Smooth muscle cell (in vitro differentiated cells): Measurements from ENCODE around the gene ACVRL1. TPM values are rescaled to one million over a fixed set of nuclear protein-coding genes. Genes with fewer than 3 reads are reported as not detected.

Experiments
- DNase-seq: peaks from one replicate; lab custom pipeline; 2025; ENCODE audit not compliant: unreplicated experiment; lab: John Stamatoyannopoulos, UW
- H2AFZ ChIP-seq: fragments of 200-600 bp; sonication (generic); 2 replicates; pipeline ENCODE4 v1.6.0; 2016; ENCODE audit warnings: antibody characterized with exemption, low read depth, mild to moderate bottlenecking
- H3F3A ChIP-seq: fragments of 200-600 bp; sonication (generic); 2 replicates; pipeline ENCODE4 v1.6.0; 2017; ENCODE audit warnings: antibody characterized with exemption, low read depth
- H3K27ac ChIP-seq: fragments of 200-600 bp; sonication (generic); 2 replicates; pipeline ENCODE4 v1.5.1; 2016; ENCODE audit warnings: low read depth, mild to moderate bottlenecking
- H3K27me3 ChIP-seq: fragments of 200-600 bp; sonication (generic); 2 replicates; pipeline ENCODE4 v1.6.1; 2016; ENCODE audit warnings: low read depth, mild to moderate bottlenecking
- H3K36me3 ChIP-seq: fragments of 200-600 bp; sonication (generic); 2 replicates; pipeline ENCODE4 v1.5.1; 2016; ENCODE audit warnings: low read depth
- H3K4me1 ChIP-seq: fragments of 200-600 bp; sonication (generic); 2 replicates; pipeline ENCODE4 v1.5.1; 2016; ENCODE audit warnings: low read depth
- H3K4me2 ChIP-seq: fragments of 200-600 bp; sonication (generic); 2 replicates; pipeline ENCODE4 v1.6.0; 2016; ENCODE audit warnings: mild to moderate bottlenecking
- H3K4me3 ChIP-seq: fragments of 200-600 bp; sonication (generic); 2 replicates; pipeline ENCODE4 v1.5.1; 2016; ENCODE audit warnings: mild to moderate bottlenecking
- H3K79me2 ChIP-seq: fragments of 200-600 bp; sonication (generic); 2 replicates; pipeline ENCODE4 v1.6.0; 2016; ENCODE audit warnings: low read depth, mild to moderate bottlenecking
- H3K9ac ChIP-seq: fragments of 200-600 bp; sonication (generic); 2 replicates; pipeline ENCODE4 v1.6.0; 2016; ENCODE audit warnings: low read depth
- H3K9me3 ChIP-seq: fragments of 200-600 bp; sonication (generic); replicated peaks from 2 replicates; pipeline ENCODE4 v1.5.1; 2016; ENCODE audit warnings: low read depth
- H4K20me1 ChIP-seq: fragments of 200-600 bp; sonication (generic); 2 replicates; pipeline ENCODE4 v1.6.0; 2016; ENCODE audit warnings: low read depth
- CTCF ChIP-seq: fragments of 200-600 bp; sonication (generic); IDR thresholded peaks from 2 replicates; pipeline ENCODE4 v1.5.1; 2017; ENCODE audit warnings: borderline replicate concordance, mild to moderate bottlenecking, antibody characterized with exemption; ENCODE audit not compliant: insufficient read depth, poor library complexity, severe bottlenecking
- WGBS: methylation state at CpG from one replicate; pipeline ENCODE4 v1.1.7; 2016; ENCODE audit warnings: low lambda C conversion rate; 5-methylcytosine and 5-hydroxymethylcytosine counted together
- polyA plus RNA-seq: library from polyadenylated mRNA; unstranded; fragments of >200 nt; fragmentation: Nextera tagmentation; extraction: Ambion mirVana; gene quantifications from 2 replicates; pipeline ENCODE4 v1.2.1, GENCODE V29; 2016
- total RNA-seq: library from RNA; depleted of rRNA; stranded (reverse); fragments of >200 nt; gene quantifications from 2 replicates; pipeline ENCODE4 v1.2.3, GENCODE V29; 2014

Gene ACVRL1
- total and polyA plus RNA-seq, 2 experiments from 2014 or later, result 8.4 to 10.4 TPM

DNA sequence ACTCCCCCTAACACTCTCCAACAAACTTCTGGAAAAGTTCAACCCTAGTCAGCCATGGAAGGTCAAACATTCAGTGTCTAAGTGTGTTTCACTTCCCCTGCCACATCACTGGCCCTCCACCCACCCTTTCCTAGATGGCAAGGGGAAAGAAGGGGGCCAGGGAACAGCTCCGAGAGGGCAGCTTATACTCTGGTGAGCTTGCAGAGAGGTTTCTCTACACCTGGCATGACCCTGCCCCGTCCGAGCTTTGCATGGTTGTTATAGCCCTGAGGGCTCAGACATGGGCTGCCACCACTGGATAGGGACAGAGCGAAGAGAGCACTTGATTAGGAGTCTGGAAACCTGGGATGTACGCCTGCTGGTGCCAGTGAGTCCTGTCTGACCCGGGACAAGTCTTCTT, 4.0 kb downstream of the ACVRL1 start:
- Histone ChIP-seq H3K27me3 (no peaks in the 10 kb centered on the region), H4K20me1 (no peaks in the 10 kb centered on the region), H2AFZ (no peak overlapping the region), H3K27ac (no peak overlapping the region), H3K4me2 (no peak overlapping the region), H3K9me3 (no peaks in the 10 kb centered on the region), H3F3A (peaks cover 7% of the 10 kb centered on the region), H3K4me3 (no peak overlapping the region), H3K79me2 (no peaks in the 10 kb centered on the region), H3K4me1 (no peaks in the 10 kb centered on the region), H3K9ac (no peak overlapping the region), H3K36me3 (no peaks in the 10 kb centered on the region)
- no peak for DNase-seq
- TF ChIP-seq CTCF, result no peak
- WGBS, result 83% methylated on average over 6 of the region's 6 CpGs

DNA sequence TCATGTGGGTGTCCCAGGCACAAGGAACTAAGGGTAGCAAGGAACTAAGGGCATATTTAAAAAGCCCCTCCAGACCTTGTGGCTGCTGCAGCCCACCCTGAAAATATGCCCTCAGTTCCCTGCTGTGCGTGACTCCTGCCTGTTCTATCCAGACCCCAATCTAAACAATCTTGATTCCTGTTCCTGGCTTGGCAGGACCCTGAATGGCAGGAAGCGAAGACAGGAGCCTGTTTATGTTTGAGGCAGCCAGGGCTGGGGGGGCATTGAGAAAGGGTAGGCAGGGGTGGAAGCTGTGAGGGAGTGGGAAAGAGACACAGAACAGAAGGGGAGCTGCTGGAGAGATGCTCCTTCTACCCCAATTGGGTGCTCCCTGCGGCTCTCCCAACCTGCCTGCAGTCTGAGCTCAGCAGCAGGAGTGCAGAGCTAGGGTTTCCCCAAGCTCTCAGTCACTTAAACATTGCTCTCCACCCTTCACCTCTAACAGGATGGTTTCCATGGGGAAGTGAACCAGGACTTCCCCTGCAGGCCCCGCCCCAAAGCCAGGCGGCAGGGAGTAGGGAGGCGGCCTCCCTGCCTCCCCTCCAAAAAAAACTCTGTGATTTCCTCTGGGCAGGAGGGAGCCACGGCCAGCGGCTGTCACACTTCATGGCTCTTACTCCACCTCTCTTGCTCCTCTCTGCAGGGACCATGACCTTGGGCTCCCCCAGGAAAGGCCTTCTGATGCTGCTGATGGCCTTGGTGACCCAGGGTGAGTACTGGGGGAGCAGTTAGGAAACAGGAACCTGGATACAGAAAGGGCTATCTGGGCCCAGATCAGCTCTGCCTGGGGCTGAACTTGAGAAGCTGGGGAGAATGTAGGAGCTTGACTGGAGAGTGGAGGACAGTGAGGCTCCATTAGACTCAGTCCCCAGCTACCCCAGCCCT, 4.7 kb downstream of the ACVRL1 start:
- Histone ChIP-seq H2AFZ (no peak overlapping the region), H3K36me3 (no peaks in the 10 kb centered on the region), H3F3A (peaks cover 7% of the 10 kb centered on the region), H3K9ac (no peak overlapping the region), H3K4me2 (no peak overlapping the region), H3K27me3 (no peaks in the 10 kb centered on the region), H3K4me3 (no peak overlapping the region), H3K4me1 (no peaks in the 10 kb centered on the region), H3K79me2 (no peaks in the 10 kb centered on the region), H3K27ac (no peak overlapping the region), H4K20me1 (no peaks in the 10 kb centered on the region), H3K9me3 (no peaks in the 10 kb centered on the region)
- no peak for TF ChIP-seq CTCF
- 69% methylated on average over 8 of the region's 8 CpGs for WGBS
- no peak for DNase-seq

DNA sequence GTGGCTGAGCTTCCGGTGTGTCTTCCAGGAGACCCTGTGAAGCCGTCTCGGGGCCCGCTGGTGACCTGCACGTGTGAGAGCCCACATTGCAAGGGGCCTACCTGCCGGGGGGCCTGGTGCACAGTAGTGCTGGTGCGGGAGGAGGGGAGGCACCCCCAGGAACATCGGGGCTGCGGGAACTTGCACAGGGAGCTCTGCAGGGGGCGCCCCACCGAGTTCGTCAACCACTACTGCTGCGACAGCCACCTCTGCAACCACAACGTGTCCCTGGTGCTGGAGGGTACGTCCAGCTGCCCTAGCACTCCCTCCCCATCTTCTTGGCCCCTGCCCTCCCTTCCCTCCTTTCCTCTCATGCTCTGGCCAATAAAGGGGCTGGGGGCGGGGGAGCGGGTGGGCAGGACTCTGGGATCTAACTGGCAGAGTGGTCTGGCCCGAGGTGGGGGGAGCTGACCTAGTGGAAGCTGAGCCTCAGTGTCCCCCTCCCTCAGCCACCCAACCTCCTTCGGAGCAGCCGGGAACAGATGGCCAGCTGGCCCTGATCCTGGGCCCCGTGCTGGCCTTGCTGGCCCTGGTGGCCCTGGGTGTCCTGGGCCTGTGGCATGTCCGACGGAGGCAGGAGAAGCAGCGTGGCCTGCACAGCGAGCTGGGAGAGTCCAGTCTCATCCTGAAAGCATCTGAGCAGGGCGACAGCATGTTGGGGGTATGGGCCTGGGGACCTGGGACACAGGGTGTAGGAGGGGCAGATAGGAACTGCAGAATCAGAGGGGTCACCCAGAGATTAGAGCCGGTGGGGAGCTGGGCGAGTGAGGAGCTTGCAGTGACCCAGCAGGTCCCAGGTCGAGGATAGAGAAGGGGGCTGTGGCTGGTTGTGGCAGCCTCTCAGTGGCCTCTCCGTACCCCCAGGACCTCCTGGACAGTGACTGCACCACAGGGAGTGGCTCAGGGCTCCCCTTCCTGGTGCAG, 6.0 kb downstream of the ACVRL1 start:
- no peaks in the 10 kb centered on the region for H4K20me1 ChIP-seq
- H2AFZ ChIP-seq, result no peak overlapping the region
- no peak for TF ChIP-seq CTCF
- no peak overlapping the region for H3K4me3 ChIP-seq
- H3K27ac ChIP-seq, result no peak overlapping the region
- H3K9me3 ChIP-seq, result no peaks in the 10 kb centered on the region
- no peak overlapping the region for H3K4me2 ChIP-seq
- no peaks in the 10 kb centered on the region for H3K79me2 ChIP-seq
- no peaks in the 10 kb centered on the region for H3K27me3 ChIP-seq
- peaks cover 7% of the 10 kb centered on the region for H3F3A ChIP-seq
- WGBS, result 92% methylated on average over 30 of the region's 30 CpGs
- H3K9ac ChIP-seq, result no peak overlapping the region
- no peaks in the 10 kb centered on the region for H3K36me3 ChIP-seq
- H3K4me1 ChIP-seq, result no peaks in the 10 kb centered on the region
- DNase-seq, result no peak
